ENCODE data around the gene RPL38.

RPL38 gene

GRCh38 chr17:74203439-74204240, at the start of gene RPL38:
TSS of gene RPL38 (plus strand) at chr17:74203678. CDS start at chr17:74203956, 278 bp downstream.
- DNase-seq (ENCODE audit: low read depth) = peak; percentile 98

- no peak for DNase-seq (ENCODE audit: low read depth)
These were observed 49.6 kb upstream of the RPL38 start for GRCh38 chr17:74153821-74154430.

GRCh38 chr17:74156878-74157277, 46.6 kb upstream of the RPL38 start:
- no peak for DNase-seq (ENCODE audit: low read depth)

GRCh38 chr17:74157366-74157765, 46.1 kb upstream of the RPL38 start:
- DNase-seq (ENCODE audit: low read depth) = no peak

- no peak for DNase-seq (ENCODE audit: low read depth)
These were observed 44.7 kb upstream of the RPL38 start for GRCh38 chr17:74158761-74159160.

GRCh38 chr17:74159226-74159840, 44.1 kb upstream of the RPL38 start:
- no peak for DNase-seq (ENCODE audit: low read depth)

GRCh38 chr17:74160656-74161502, 42.6 kb upstream of the RPL38 start:
- DNase-seq (ENCODE audit: low read depth) = no peak

- no peak for DNase-seq (ENCODE audit: low read depth)
These were observed 42.0 kb upstream of the RPL38 start for GRCh38 chr17:74161503-74161875.

GRCh38 chr17:74163271-74163821, 40.1 kb upstream of the RPL38 start:
- no peak for DNase-seq (ENCODE audit: low read depth)

- no peak for DNase-seq (ENCODE audit: low read depth)
These were observed 39.6 kb upstream of the RPL38 start for GRCh38 chr17:74163836-74164235.

- DNase-seq (ENCODE audit: low read depth) = no peak
These were observed 38.9 kb upstream of the RPL38 start for GRCh38 chr17:74164446-74165045.

GRCh38 chr17:74165797-74166365, 37.6 kb upstream of the RPL38 start:
- no peak for DNase-seq (ENCODE audit: low read depth)

GRCh38 chr17:74170924-74171323, 32.6 kb upstream of the RPL38 start:
- DNase-seq (ENCODE audit: low read depth) = no peak

- no peak for DNase-seq (ENCODE audit: low read depth)
These were observed 30.8 kb upstream of the RPL38 start for GRCh38 chr17:74172700-74173099.

- DNase-seq (ENCODE audit: low read depth) = peak; percentile 71
These were observed 26.9 kb upstream of the RPL38 start for GRCh38 chr17:74176546-74177001.

GRCh38 chr17:74177018-74177450, 26.4 kb upstream of the RPL38 start:
- peak; percentile 31 for DNase-seq (ENCODE audit: low read depth)

GRCh38 chr17:74179576-74179975, 23.9 kb upstream of the RPL38 start:
- no peak for DNase-seq (ENCODE audit: low read depth)

GRCh38 chr17:74180336-74180735, 23.1 kb upstream of the RPL38 start:
- DNase-seq (ENCODE audit: low read depth) = no peak

- DNase-seq (ENCODE audit: low read depth) = no peak
These were observed 22.1 kb upstream of the RPL38 start for GRCh38 chr17:74181341-74181740.

GRCh38 chr17:74182041-74182723, 21.3 kb upstream of the RPL38 start:
- no peak for DNase-seq (ENCODE audit: low read depth)
